PC-9 (cell line): ENCODE measurements around the gene DISC1. TPM values are rescaled to one million over a fixed set of nuclear protein-coding genes. Genes with fewer than 3 reads are reported as not detected.

ENCODE experiments used
- BruUV-seq: library from RNA; stranded (reverse); fragments of 400-500 nt; replicated peaks from 2 replicates; lab custom pipeline; 2021; lab: Mats Ljungman, UMichigan
- CTCF ChIA-PET: fragments of 300-600 bp; sonication (Branson Sonifier 250); formaldehyde crosslinking; loops from one replicate; lab custom pipeline; 2022; ENCODE audit warnings: antibody characterized with exemption; lab: Charles Lee
- POLR2A ChIA-PET: fragments of 300-600 bp; sonication (Branson Sonifier 250); formaldehyde crosslinking; loops from one replicate; lab custom pipeline; 2022; ENCODE audit warnings: antibody characterized with exemption; ENCODE audit not compliant: unreplicated experiment; lab: Charles Lee
- DNase-seq, 2 experiments: peaks; one replicate each; pipeline versions ENCODE4 v3.0.0 to v3.0.0-alpha.2; 2015 to 2022; ENCODE audit warnings: mixed read lengths in 1 of 2
- H2AFZ ChIP-seq: fragments of 200-600 bp; sonication (generic); 2 replicates; pipeline ENCODE4 v1.8.1; 2017; ENCODE audit warnings: antibody characterized with exemption
- H3F3A ChIP-seq: fragments of 200-600 bp; sonication (generic); 2 replicates; pipeline ENCODE4 v1.8.1; 2017; ENCODE audit warnings: antibody characterized with exemption, mild to moderate bottlenecking, low read depth; ENCODE audit not compliant: insufficient read depth
- H3K27ac ChIP-seq: fragments of 200-600 bp; sonication (generic); 2 replicates; pipeline ENCODE4 v1.6.1; 2016; ENCODE audit warnings: mixed run types
- H3K27me3 ChIP-seq: fragments of 200-600 bp; sonication (generic); 2 replicates; pipeline ENCODE4 v1.6.1; 2016; ENCODE audit warnings: low read depth, mixed run types; ENCODE audit not compliant: insufficient read depth
- H3K36me3 ChIP-seq: fragments of 200-600 bp; sonication (generic); 2 replicates; pipeline ENCODE4 v1.6.1; 2016; ENCODE audit warnings: low read depth, mixed run types
- H3K4me1 ChIP-seq: fragments of 200-600 bp; sonication (generic); replicated peaks from 2 replicates; pipeline ENCODE4 v1.6.1; 2016; ENCODE audit warnings: mixed run types; ENCODE audit not compliant: insufficient read depth
- H3K4me2 ChIP-seq: fragments of 200-600 bp; sonication (generic); 2 replicates; pipeline ENCODE4 v1.6.1; 2017; ENCODE audit warnings: mixed run types
- H3K4me3 ChIP-seq: fragments of 200-600 bp; sonication (generic); 2 replicates; pipeline ENCODE4 v1.6.1; 2016; ENCODE audit warnings: mixed run types
- H3K79me2 ChIP-seq: fragments of 200-600 bp; sonication (generic); 2 replicates; pipeline ENCODE4 v1.6.1; 2017; ENCODE audit warnings: low read depth, mixed run types
- H3K9me2 ChIP-seq: fragments of 200-600 bp; sonication (generic); 2 replicates; pipeline ENCODE4 v1.8.1; 2017; ENCODE audit warnings: mild to moderate bottlenecking; ENCODE audit not compliant: insufficient read depth
- H3K9me3 ChIP-seq: fragments of 200-600 bp; sonication (generic); 2 replicates; pipeline ENCODE4 v1.8.1; 2016; ENCODE audit warnings: low read depth; ENCODE audit not compliant: insufficient read depth
- H4K20me1 ChIP-seq: fragments of 200-600 bp; sonication (generic); 2 replicates; pipeline ENCODE4 v1.8.1; 2017; ENCODE audit not compliant: insufficient read depth
- EZH2 ChIP-seq: fragments of 200-600 bp; sonication (generic); IDR thresholded peaks from 2 replicates; pipeline ENCODE4 v1.8.0; 2017; ENCODE audit warnings: antibody characterized with exemption, low read depth
- intact Hi-C: fragments of 100-400 bp; cut with micrococcal nuclease; formaldehyde crosslinking; loops from one replicate; pipeline ENCODE4 v1.10.0; 2022; ENCODE audit not compliant: unreplicated experiment
- total RNA-seq: library from RNA; stranded (reverse); gene quantifications from 2 replicates; pipeline ENCODE4 v1.2.3, GENCODE V29; 2021
- TF ChIP-seq, protein P1 (sequence below): fragments of 200-600 bp; sonication (generic); conservative IDR thresholded peaks from 2 replicates; pipeline ENCODE4 v1.6.1; 2017; ENCODE audit warnings: mixed run types, antibody characterized with exemption, mild to moderate bottlenecking, moderate library complexity

DISC1 gene
- total RNA-seq, 1 experiment from 2014 or later, result 7.4 TPM

- BruUV-seq, result no TSS peak
- ChIA-PET CTCF (no interaction called here), POLR2A (no interaction called here)
- no peak overlapping the region for H3K27ac ChIP-seq
- no peak for DNase-seq
- no peaks in the 10 kb centered on the region for H3K79me2 ChIP-seq
- no peaks in the 10 kb centered on the region for H3K36me3 ChIP-seq
- no peak for TF ChIP-seq EZH2
- TF ChIP-seq, protein P1, sequence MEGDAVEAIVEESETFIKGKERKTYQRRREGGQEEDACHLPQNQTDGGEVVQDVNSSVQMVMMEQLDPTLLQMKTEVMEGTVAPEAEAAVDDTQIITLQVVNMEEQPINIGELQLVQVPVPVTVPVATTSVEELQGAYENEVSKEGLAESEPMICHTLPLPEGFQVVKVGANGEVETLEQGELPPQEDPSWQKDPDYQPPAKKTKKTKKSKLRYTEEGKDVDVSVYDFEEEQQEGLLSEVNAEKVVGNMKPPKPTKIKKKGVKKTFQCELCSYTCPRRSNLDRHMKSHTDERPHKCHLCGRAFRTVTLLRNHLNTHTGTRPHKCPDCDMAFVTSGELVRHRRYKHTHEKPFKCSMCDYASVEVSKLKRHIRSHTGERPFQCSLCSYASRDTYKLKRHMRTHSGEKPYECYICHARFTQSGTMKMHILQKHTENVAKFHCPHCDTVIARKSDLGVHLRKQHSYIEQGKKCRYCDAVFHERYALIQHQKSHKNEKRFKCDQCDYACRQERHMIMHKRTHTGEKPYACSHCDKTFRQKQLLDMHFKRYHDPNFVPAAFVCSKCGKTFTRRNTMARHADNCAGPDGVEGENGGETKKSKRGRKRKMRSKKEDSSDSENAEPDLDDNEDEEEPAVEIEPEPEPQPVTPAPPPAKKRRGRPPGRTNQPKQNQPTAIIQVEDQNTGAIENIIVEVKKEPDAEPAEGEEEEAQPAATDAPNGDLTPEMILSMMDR, result no peak
- H3K27me3 ChIP-seq, result no peaks in the 10 kb centered on the region
- no peaks in the 10 kb centered on the region for H3K4me1 ChIP-seq
- no peak overlapping the region for H3K4me2 ChIP-seq
- no peaks in the 10 kb centered on the region for H3F3A ChIP-seq
- no peaks in the 10 kb centered on the region for H3K9me3 ChIP-seq
- no peaks in the 10 kb centered on the region for H3K9me2 ChIP-seq
- H3K4me3 ChIP-seq, result no peak overlapping the region
- intact Hi-C loops, result no loop called here
- H2AFZ ChIP-seq, result no peak overlapping the region
- H4K20me1 ChIP-seq, result no peaks in the 10 kb centered on the region
These were observed 80.8 kb downstream of the DISC1 start for GRCh38 chr1:231707407-231707806.

- intact Hi-C loops, result no loop called here
- TF ChIP-seq EZH2, result no peak
- TF ChIP-seq, protein P1, result no peak
These were observed 81.8 kb downstream of the DISC1 start for GRCh38 chr1:231708394-231708793.

GRCh38 chr1:231714440-231714839, 87.8 kb downstream of the DISC1 start:
- Histone ChIP-seq H3K4me2 (no peak overlapping the region), H3K36me3 (no peaks in the 10 kb centered on the region), H3K9me2 (no peaks in the 10 kb centered on the region), H3K79me2 (no peaks in the 10 kb centered on the region), H3K9me3 (no peaks in the 10 kb centered on the region), H3K4me3 (no peak overlapping the region), H3K27ac (no peak overlapping the region), H2AFZ (no peak overlapping the region), H3K4me1 (peaks cover under 1% of the 10 kb centered on the region), H3K27me3 (no peaks in the 10 kb centered on the region), H3F3A (no peaks in the 10 kb centered on the region), H4K20me1 (no peaks in the 10 kb centered on the region)
- ChIA-PET POLR2A (no interaction called here), CTCF (no interaction called here)
- intact Hi-C loops, result no loop called here
- DNase-seq, result no peak
- no peak for TF ChIP-seq EZH2
- TF ChIP-seq, protein P1, result no peak
- no TSS peak for BruUV-seq

More at GRCh38 chr1:231708394-231708793, 81.8 kb downstream of the DISC1 start:
- H3K79me2 ChIP-seq, result no peaks in the 10 kb centered on the region
- no peaks in the 10 kb centered on the region for H3K9me3 ChIP-seq
- no peak overlapping the region for H3K27ac ChIP-seq
- no peaks in the 10 kb centered on the region for H3K4me1 ChIP-seq
- no peak overlapping the region for H3K4me3 ChIP-seq
- DNase-seq, result no peak
- no TSS peak for BruUV-seq
- H3K36me3 ChIP-seq, result no peaks in the 10 kb centered on the region
- ChIA-PET CTCF (no interaction called here), POLR2A (no interaction called here)
- H3K9me2 ChIP-seq, result no peaks in the 10 kb centered on the region
- H4K20me1 ChIP-seq, result no peaks in the 10 kb centered on the region
- no peaks in the 10 kb centered on the region for H3F3A ChIP-seq
- no peak overlapping the region for H3K4me2 ChIP-seq
- H3K27me3 ChIP-seq, result no peaks in the 10 kb centered on the region
- no peak overlapping the region for H2AFZ ChIP-seq
